IMR-90 (cell line): ENCODE measurements around the gene CTPS2. TPM values are rescaled to one million over a fixed set of nuclear protein-coding genes. Genes with fewer than 3 reads are reported as not detected.

Experiments used
- ATAC-seq: fragments of 200-7000 bp; cut with Tn5 transposase; 2 replicates; pipeline ENCODE4 v1.9.1; 2020; ENCODE audit warnings: low read depth, mild to moderate bottlenecking, moderate library complexity
- BruUV-seq: library from RNA; stranded (reverse); fragments of 400-500 nt; replicated peaks from 2 replicates; lab custom pipeline; 2021; lab: Mats Ljungman, UMichigan
- CTCF ChIA-PET: fragments of 300-600 bp; formaldehyde crosslinking; extraction: SDS; loops from one replicate; lab custom pipeline; 2021; ENCODE audit warnings: antibody characterized with exemption; lab: Yijun Ruan, JAX
- POLR2A ChIA-PET: fragments of 300-600 bp; sonication (Branson Sonifier 250); formaldehyde crosslinking; loops from one replicate; lab custom pipeline; 2022; ENCODE audit warnings: antibody characterized with exemption; ENCODE audit not compliant: unreplicated experiment; lab: Charles Lee
- DNase-seq: peaks from one replicate; pipeline ENCODE4 v3.0.0; 2013
- H2AFZ ChIP-seq: replicated peaks from 2 replicates; pipeline ENCODE3; 2013; ENCODE audit warnings: low read length, mild to moderate bottlenecking; ENCODE audit not compliant: poor library complexity
- H2AK5ac ChIP-seq: 2 replicates; pipeline ENCODE4 v1.6.1; 2013; ENCODE audit warnings: low read depth, low read length, inconsistent platforms
- H2AK9ac ChIP-seq: replicated peaks from 2 replicates; pipeline ENCODE3; 2013; ENCODE audit warnings: mild to moderate bottlenecking, low read depth, low read length, moderate library complexity; ENCODE audit not compliant: poor library complexity
- H2BK120ac ChIP-seq: 2 replicates; pipeline ENCODE4 v1.6.1; 2013; ENCODE audit warnings: low read depth, low read length, inconsistent platforms
- H2BK15ac ChIP-seq: 3 replicates; pipeline ENCODE4 v1.6.1; 2013; ENCODE audit warnings: low read depth, low read length, inconsistent platforms
- H2BK20ac ChIP-seq: 2 replicates; pipeline ENCODE4 v1.6.1; 2013; ENCODE audit warnings: low read depth, mild to moderate bottlenecking, inconsistent platforms, low read length, moderate library complexity
- H2BK5ac ChIP-seq: 2 replicates; pipeline ENCODE4 v1.6.1; 2013; ENCODE audit warnings: mild to moderate bottlenecking, low read depth, low read length, inconsistent platforms; ENCODE audit not compliant: poor library complexity, severe bottlenecking
- H3K14ac ChIP-seq: replicated peaks from 2 replicates; pipeline ENCODE4 v1.6.1; 2013; ENCODE audit warnings: low read depth, low read length, inconsistent platforms
- H3K18ac ChIP-seq: 2 replicates; pipeline ENCODE4 v1.6.1; 2013; ENCODE audit warnings: low read depth, low read length, control low read depth
- H3K23ac ChIP-seq: 2 replicates; pipeline ENCODE4 v1.6.1; 2013; ENCODE audit warnings: low read depth, low read length, inconsistent platforms
- H3K27ac ChIP-seq: 2 replicates; pipeline ENCODE4 v1.5.1; 2013; ENCODE audit warnings: mild to moderate bottlenecking, control low read depth, low read length; ENCODE audit not compliant: insufficient read depth
- H3K27me3 ChIP-seq: 2 replicates; pipeline ENCODE4 v1.6.1; 2013; ENCODE audit warnings: low read length; ENCODE audit not compliant: control insufficient read depth, insufficient read depth
- H3K36me3 ChIP-seq: 2 replicates; pipeline ENCODE4 v1.6.1; 2013; ENCODE audit warnings: low read length, mixed read lengths; ENCODE audit not compliant: control insufficient read depth, insufficient read depth
- H3K4ac ChIP-seq: 2 replicates; pipeline ENCODE4 v1.6.1; 2013; ENCODE audit warnings: low read depth, low read length, inconsistent platforms
- H3K4me1 ChIP-seq: 2 replicates; pipeline ENCODE4 v1.6.1; 2013; ENCODE audit warnings: low read length, mixed read lengths; ENCODE audit not compliant: control insufficient read depth, insufficient read depth
- H3K4me2 ChIP-seq: 2 replicates; pipeline ENCODE4 v1.6.1; 2013; ENCODE audit warnings: low read depth, mild to moderate bottlenecking, control low read depth, low read length, moderate library complexity
- H3K4me3 ChIP-seq: 2 replicates; pipeline ENCODE4 v1.5.1; 2013; ENCODE audit warnings: low read depth, mild to moderate bottlenecking, control low read depth, low read length, moderate library complexity; ENCODE audit not compliant: insufficient read depth
- H3K56ac ChIP-seq: 2 replicates; pipeline ENCODE4 v1.6.1; 2013; ENCODE audit warnings: low read length, inconsistent platforms; ENCODE audit not compliant: insufficient read depth; ENCODE audit errors: extremely low read depth
- H3K79me1 ChIP-seq, 2 experiments: 2 replicates each; pipeline ENCODE4 v1.6.1; 2013; ENCODE audit warnings: low read length in 2 of 2, inconsistent platforms in 1 of 2, low read depth in 1 of 2
- H3K9ac ChIP-seq: 2 replicates; pipeline ENCODE4 v1.6.1; 2013; ENCODE audit warnings: low read depth, low read length, control low read depth
- H3K9me1 ChIP-seq: 2 replicates; pipeline ENCODE4 v1.6.1; 2013; ENCODE audit warnings: low read length, inconsistent platforms; ENCODE audit not compliant: insufficient read depth
- H3K9me3 ChIP-seq: 2 replicates; pipeline ENCODE4 v1.6.1; 2013; ENCODE audit warnings: low read length; ENCODE audit not compliant: control insufficient read depth, insufficient read depth
- H4K20me1 ChIP-seq: 2 replicates; pipeline ENCODE4 v1.6.1; 2013; ENCODE audit warnings: low read length, inconsistent platforms; ENCODE audit not compliant: insufficient read depth
- H4K5ac ChIP-seq: 2 replicates; pipeline ENCODE4 v1.6.1; 2013; ENCODE audit warnings: mild to moderate bottlenecking, low read depth, low read length, control low read depth
- H4K8ac ChIP-seq, 2 experiments: 2 replicates each; pipeline ENCODE4 v1.6.1; 2013; ENCODE audit warnings: low read depth in 2 of 2, low read length in 2 of 2, control low read depth in 1 of 2, inconsistent platforms in 1 of 2
- H4K91ac ChIP-seq: 2 replicates; pipeline ENCODE4 v1.6.1; 2013; ENCODE audit warnings: low read depth, low read length, inconsistent platforms; ENCODE audit not compliant: insufficient read depth
- CEBPB ChIP-seq: IDR thresholded peaks from 2 replicates; pipeline ENCODE4 v1.6.1; 2012; ENCODE audit warnings: low read depth, low read length, improper control_type of control experiment
- CHD1 ChIP-seq: IDR thresholded peaks from 2 replicates; pipeline ENCODE4 v1.6.1; 2012; ENCODE audit warnings: low read depth, low read length, improper control_type of control experiment
- MAFK ChIP-seq: IDR thresholded peaks from 2 replicates; pipeline ENCODE4 v1.6.1; 2012; ENCODE audit warnings: low read depth, low read length, improper control_type of control experiment
- MAZ ChIP-seq: IDR thresholded peaks from 2 replicates; pipeline ENCODE4 v1.6.1; 2012; ENCODE audit warnings: low read depth, mild to moderate bottlenecking, low read length, improper control_type of control experiment, moderate library complexity, borderline replicate concordance
- NFE2L2 ChIP-seq: fragments of 150-350 bp; IDR thresholded peaks from 2 replicates; pipeline ENCODE4 v1.6.1; 2016; ENCODE audit warnings: low read depth, mild to moderate bottlenecking, low read length
- POLR2A ChIP-seq: IDR thresholded peaks from 2 replicates; pipeline ENCODE4 v1.6.1; 2012; ENCODE audit warnings: mild to moderate bottlenecking, low read depth, low read length
- RAD21 ChIP-seq: IDR thresholded peaks from 2 replicates; pipeline ENCODE4 v1.6.1; 2012; ENCODE audit warnings: low read length, improper control_type of control experiment
- RCOR1 ChIP-seq: IDR thresholded peaks from 2 replicates; pipeline ENCODE4 v1.6.1; 2012; ENCODE audit warnings: mild to moderate bottlenecking, low read length, improper control_type of control experiment; ENCODE audit not compliant: insufficient replicate concordance
- RFX5 ChIP-seq: IDR thresholded peaks from 2 replicates; pipeline ENCODE4 v1.8.0; 2012; ENCODE audit warnings: low read depth, mild to moderate bottlenecking, low read length, moderate library complexity
- SMC3 ChIP-seq: fragments of 150-350 bp; IDR thresholded peaks from 2 replicates; pipeline ENCODE4 v1.6.1; 2016; ENCODE audit warnings: low read depth, mild to moderate bottlenecking, antibody characterized with exemption, low read length, moderate library complexity
- WGBS, 2 experiments: methylation state at CpG; one replicate each; pipeline versions ENCODE4 v1.1.5 to v1.1.7; 2013; ENCODE audit warnings: missing lambda C conversion rate in 2 of 2; ENCODE audit not compliant: insufficient read length in 1 of 2; ENCODE audit errors: extremely low coverage in 2 of 2; 5-methylcytosine and 5-hydroxymethylcytosine counted together
- dilution Hi-C: fragments of 300-500 bp; cut with HindIII; formaldehyde crosslinking; loops from one replicate; pipeline ENCODE4 v1.14.3; 2018; ENCODE audit warnings: low sequenced_read_pairs; ENCODE audit not compliant: unreplicated experiment
- in situ Hi-C: fragments of 300-500 bp; cut with MboI; formaldehyde crosslinking; loops from 3 replicates; pipeline ENCODE4 v1.14.3; 2019; ENCODE audit warnings: low sequenced_read_pairs, inconsistent platforms, mixed read lengths
- intact Hi-C: fragments of 100-400 bp; cut with micrococcal nuclease; formaldehyde crosslinking; loops from 2 replicates; pipeline ENCODE4 v1.10.0; 2022
- polyA plus RNA-seq, 3 experiments: library from polyadenylated mRNA; depleted of rRNA; stranded (reverse); fragments of >200 nt; gene quantifications; 2 replicates each; pipeline ENCODE4 v1.2.3, GENCODE V29; 2012; ENCODE audit warnings: low replicate concordance in 1 of 3
- total RNA-seq: library from RNA; depleted of rRNA; stranded (reverse); fragments of >200 nt; gene quantifications from 2 replicates; pipeline ENCODE4 v1.2.3, GENCODE V29; 2012
- TF ChIP-seq, protein P1 (sequence below): fragments of 150-350 bp; IDR thresholded peaks from 2 replicates; pipeline ENCODE4 v1.6.1; 2017; ENCODE audit warnings: mild to moderate bottlenecking, antibody characterized with exemption, low read length, low read depth
- TF ChIP-seq, protein P2 (sequence below): fragments of 150-350 bp; IDR thresholded peaks from 2 replicates; pipeline ENCODE4 v1.6.1; 2016; ENCODE audit warnings: low read depth, mild to moderate bottlenecking, low read length, moderate library complexity, borderline replicate concordance

CTPS2 gene
- total and polyA plus RNA-seq, 2 of the 4 experiments (the other 2 are of a cell fraction): 6.0 to 13.1 TPM

DNA sequence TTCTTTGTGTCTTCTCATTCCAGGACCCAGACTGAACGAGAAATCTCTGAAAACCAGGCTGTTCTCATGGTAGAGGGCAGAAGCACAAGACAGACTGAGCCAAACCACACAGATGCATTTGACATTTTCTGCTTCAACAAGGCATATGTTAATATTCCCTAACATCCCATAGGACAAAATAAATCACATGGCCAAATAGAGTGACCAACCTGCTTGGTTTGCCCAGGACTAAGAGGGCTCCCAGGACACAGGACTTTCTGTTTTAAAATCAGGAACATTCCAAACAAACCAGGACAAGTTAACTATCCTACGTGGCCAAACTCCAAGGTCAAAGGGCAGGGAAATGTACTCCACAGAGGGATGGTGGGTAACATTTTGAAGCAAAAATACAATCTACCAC lies 11.7 kb downstream of the CTPS2 start:
- Histone ChIP-seq H4K8ac (no peak overlapping the region), H2BK120ac (no peak overlapping the region), H3K18ac (no peak overlapping the region), H2BK15ac (no peak overlapping the region), H3K9ac (no peak overlapping the region), H4K91ac (no peak overlapping the region), H4K20me1 (no peaks in the 10 kb centered on the region), H3K23ac (no peak overlapping the region), H3K27me3 (no peaks in the 10 kb centered on the region; the same call in 1 of the 2 replicates), H3K79me1 (no peaks in the 10 kb centered on the region), H2BK20ac (no peak overlapping the region), H3K4me1 (no peaks in the 10 kb centered on the region), H2BK5ac (no peak overlapping the region), H3K4me3 (no peak overlapping the region), H3K27ac (no peak overlapping the region), H2AK5ac (no peak overlapping the region), H2AK9ac (no peak overlapping the region), H3K4me2 (no peak overlapping the region), H3K56ac (no peak overlapping the region), H3K4ac (no peak overlapping the region), H3K9me1 (no peaks in the 10 kb centered on the region), H3K36me3 (no peaks in the 10 kb centered on the region), H3K14ac (no peak overlapping the region), H4K5ac (no peak overlapping the region), H2AFZ (no peak overlapping the region), H3K9me3 (no peaks in the 10 kb centered on the region)
- no peak for TF ChIP-seq POLR2A
- no peak for TF ChIP-seq RFX5
- TF ChIP-seq, protein P1, sequence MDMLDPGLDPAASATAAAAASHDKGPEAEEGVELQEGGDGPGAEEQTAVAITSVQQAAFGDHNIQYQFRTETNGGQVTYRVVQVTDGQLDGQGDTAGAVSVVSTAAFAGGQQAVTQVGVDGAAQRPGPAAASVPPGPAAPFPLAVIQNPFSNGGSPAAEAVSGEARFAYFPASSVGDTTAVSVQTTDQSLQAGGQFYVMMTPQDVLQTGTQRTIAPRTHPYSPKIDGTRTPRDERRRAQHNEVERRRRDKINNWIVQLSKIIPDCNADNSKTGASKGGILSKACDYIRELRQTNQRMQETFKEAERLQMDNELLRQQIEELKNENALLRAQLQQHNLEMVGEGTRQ: no peak
- no peak for TF ChIP-seq MAZ
- TF ChIP-seq SMC3: no peak
- TF ChIP-seq NFE2L2: no peak
- TF ChIP-seq RCOR1: no peak
- TF ChIP-seq CHD1: no peak
- TF ChIP-seq CEBPB: no peak
- TF ChIP-seq RAD21: no peak
- TF ChIP-seq, protein P2, sequence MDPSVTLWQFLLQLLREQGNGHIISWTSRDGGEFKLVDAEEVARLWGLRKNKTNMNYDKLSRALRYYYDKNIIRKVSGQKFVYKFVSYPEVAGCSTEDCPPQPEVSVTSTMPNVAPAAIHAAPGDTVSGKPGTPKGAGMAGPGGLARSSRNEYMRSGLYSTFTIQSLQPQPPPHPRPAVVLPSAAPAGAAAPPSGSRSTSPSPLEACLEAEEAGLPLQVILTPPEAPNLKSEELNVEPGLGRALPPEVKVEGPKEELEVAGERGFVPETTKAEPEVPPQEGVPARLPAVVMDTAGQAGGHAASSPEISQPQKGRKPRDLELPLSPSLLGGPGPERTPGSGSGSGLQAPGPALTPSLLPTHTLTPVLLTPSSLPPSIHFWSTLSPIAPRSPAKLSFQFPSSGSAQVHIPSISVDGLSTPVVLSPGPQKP: no peak
- no peak for TF ChIP-seq MAFK
- ATAC-seq: no peak
- POLR2A ChIA-PET: no interaction called here
- intact Hi-C loops: no loop called here
- no TSS peak for BruUV-seq
- dilution Hi-C loops: no loop called here
- WGBS, 2 experiments: 60% methylated on average over 1 of the region's 2 CpGs; no CpG with 5 or more reads in 1 of the 2 experiments
- no peak for DNase-seq
- CTCF ChIA-PET: no interaction called here
- in situ Hi-C loops: no loop called here
